Peyer's patch (tissue), 4 donors: ENCODE data around the gene AZU1. TPM values are rescaled to one million over a fixed set of nuclear protein-coding genes. Genes with fewer than 3 reads are reported as not detected.
"Not testable (repeated sequence)": the region's sequence is repeated elsewhere in the genome, so short reads cannot be mapped to it uniquely, and the experiment has no call there.

Experiments used
- DNase-seq, 3 donors: peaks; one replicate each; pipeline ENCODE4 v3.0.0-alpha.2; 2017 to 2019
- H3K27ac ChIP-seq, 4 donors: fragments of 200-600 bp; sonication (generic); one replicate each; pipeline ENCODE4 v1.5.1; 2016 to 2019
- H3K27me3 ChIP-seq, 2 donors: fragments of 200-600 bp; sonication (generic); one replicate each; pipeline ENCODE4 v1.5.1; 2019
- H3K36me3 ChIP-seq, 3 donors: fragments of 200-600 bp; sonication (generic); one replicate each; pipeline ENCODE4 v1.5.1; 2016 to 2019
- H3K4me1 ChIP-seq, 4 donors: fragments of 200-600 bp; sonication (generic); one replicate each; pipeline ENCODE4 v1.5.1; 2016 to 2019
- H3K4me3 ChIP-seq, 4 donors: fragments of 200-600 bp; sonication (generic); 1 replicate in 3 of 4; 2 replicates in 1 of 4; pipeline ENCODE4 v1.5.1; 2016 to 2019; ENCODE audit warnings: mild to moderate bottlenecking in 1 of 4
- H3K9me3 ChIP-seq, 4 donors: fragments of 200-600 bp; sonication (generic); one replicate each; pipeline ENCODE4 v1.5.1; 2016 to 2019; ENCODE audit warnings: mild to moderate bottlenecking in 1 of 4
- POLR2A ChIP-seq, 2 donors: fragments of 450-650 bp; IDR thresholded peaks; one replicate each; pipeline ENCODE4 v1.5.1; 2017; ENCODE audit warnings: antibody characterized with exemption in 2 of 2, mild to moderate bottlenecking in 2 of 2, moderate library complexity in 2 of 2
- total RNA-seq, 4 donors: library from RNA; depleted of rRNA; stranded (reverse); fragments of >200 nt; gene quantifications; one replicate each; pipeline ENCODE4 v1.1.0, GENCODE V29; 2016
- TF ChIP-seq, protein P1 (sequence below), 6 experiments: fragments of 450-650 bp in 4 of 6; fragments of 200-600 bp in 2 of 6; sonication (generic) in 1 of 6; IDR thresholded peaks; one replicate each; pipeline ENCODE4 v1.5.1; 2017 to 2019; ENCODE audit warnings: antibody characterized with exemption in 6 of 6, mild to moderate bottlenecking in 3 of 6, moderate library complexity in 1 of 6

AZU1 gene
- total RNA-seq, 4 donors from 2014 or later, result not detected

GRCh38 chr19:835210-835810 is 7.7 kb downstream of the AZU1 start:
- H3K4me3 ChIP-seq, result no peak overlapping the region
- H3K27ac ChIP-seq, result no peak overlapping the region
- no peaks in the 10 kb centered on the region for H3K9me3 ChIP-seq
- H3K27me3 ChIP-seq, result peaks cover 0 to 9% of the 10 kb centered on the region in 2 donors
- no peaks in the 10 kb centered on the region for H3K36me3 ChIP-seq
- DNase-seq, result peak in 1 of 3 donors; percentile 51
- H3K4me1 ChIP-seq, result no peaks in the 10 kb centered on the region
- no peak for TF ChIP-seq POLR2A (IDR thresholded peaks at IDR 0.05)
- TF ChIP-seq, protein P1, sequence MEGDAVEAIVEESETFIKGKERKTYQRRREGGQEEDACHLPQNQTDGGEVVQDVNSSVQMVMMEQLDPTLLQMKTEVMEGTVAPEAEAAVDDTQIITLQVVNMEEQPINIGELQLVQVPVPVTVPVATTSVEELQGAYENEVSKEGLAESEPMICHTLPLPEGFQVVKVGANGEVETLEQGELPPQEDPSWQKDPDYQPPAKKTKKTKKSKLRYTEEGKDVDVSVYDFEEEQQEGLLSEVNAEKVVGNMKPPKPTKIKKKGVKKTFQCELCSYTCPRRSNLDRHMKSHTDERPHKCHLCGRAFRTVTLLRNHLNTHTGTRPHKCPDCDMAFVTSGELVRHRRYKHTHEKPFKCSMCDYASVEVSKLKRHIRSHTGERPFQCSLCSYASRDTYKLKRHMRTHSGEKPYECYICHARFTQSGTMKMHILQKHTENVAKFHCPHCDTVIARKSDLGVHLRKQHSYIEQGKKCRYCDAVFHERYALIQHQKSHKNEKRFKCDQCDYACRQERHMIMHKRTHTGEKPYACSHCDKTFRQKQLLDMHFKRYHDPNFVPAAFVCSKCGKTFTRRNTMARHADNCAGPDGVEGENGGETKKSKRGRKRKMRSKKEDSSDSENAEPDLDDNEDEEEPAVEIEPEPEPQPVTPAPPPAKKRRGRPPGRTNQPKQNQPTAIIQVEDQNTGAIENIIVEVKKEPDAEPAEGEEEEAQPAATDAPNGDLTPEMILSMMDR (IDR thresholded peaks at IDR 0.05), result no peak

DNA sequence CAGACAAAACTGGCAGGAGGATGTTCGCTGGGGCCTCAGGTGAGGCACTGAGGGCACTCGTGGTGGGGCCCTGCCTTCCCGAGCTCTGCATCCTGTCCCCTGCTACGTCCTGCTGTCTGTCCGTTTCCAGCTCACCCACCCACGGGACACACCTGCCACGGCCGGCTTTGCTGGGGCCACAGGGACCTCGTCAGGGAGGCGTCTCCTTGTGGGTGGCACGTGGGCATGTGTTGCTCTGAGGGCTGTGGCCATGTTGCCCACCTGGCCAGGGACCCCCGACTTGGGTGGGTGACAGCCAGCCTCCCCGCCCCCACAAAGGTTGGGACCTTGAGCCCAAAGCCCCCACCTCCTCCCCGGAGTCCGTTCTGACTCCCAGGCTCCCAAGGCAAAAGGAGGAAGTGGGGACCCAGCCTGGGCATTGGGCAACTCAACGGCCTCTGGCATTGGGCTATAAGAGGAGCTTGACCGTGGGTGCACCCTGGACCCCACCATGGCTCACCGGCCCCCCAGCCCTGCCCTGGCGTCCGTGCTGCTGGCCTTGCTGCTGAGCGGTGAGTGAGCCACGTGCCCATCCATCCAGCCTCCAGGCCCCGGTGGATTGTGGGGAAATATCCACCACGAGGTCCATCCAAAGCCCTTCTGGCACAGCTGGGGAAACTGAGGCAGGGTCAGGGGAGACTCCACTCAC is 13.0 kb downstream of the AZU1 start, which contains the start of gene PRTN3:
Gene PRTN3, plus strand, starts transcription at position 481 of the 688 bp plus-strand sequence. Its CDS starts 10 bp downstream, at position 491.
- Histone ChIP-seq H3K4me3 (no peak within 1 kb of the TSS), H3K36me3 (no peaks in the 10 kb centered on the region), H3K9me3 (no peaks in the 10 kb centered on the region), H3K4me1 (peaks cover 0 to 11% (median 6%) of the 10 kb centered on the region in 4 donors), H3K27ac (no peak within 1 kb of the TSS), H3K27me3 (peaks cover 0 to 14% of the 10 kb centered on the region in 2 donors)
- TF ChIP-seq POLR2A (IDR thresholded peaks at IDR 0.05), result no peak
- TF ChIP-seq, protein P1 (IDR thresholded peaks at IDR 0.05), result no peak
- peak in 1 of 3 donors; percentile 37 for DNase-seq

- not testable (repeated sequence) for H3K9me3 ChIP-seq, H3K4me3 ChIP-seq, H3K36me3 ChIP-seq, DNase-seq, H3K27ac ChIP-seq
- peaks cover 0 to 22% of the 10 kb centered on the region in 2 donors for H3K27me3 ChIP-seq
- peaks cover 0 to 11% (median 6%) of the 10 kb centered on the region in 4 donors for H3K4me1 ChIP-seq
Measured at GRCh38 chr19:842802-843179, 15.2 kb downstream of the AZU1 start.

GRCh38 chr19:843180-843835 is 15.7 kb downstream of the AZU1 start:
- H3K4me3 ChIP-seq, result peak overlapping the region in 2 of 4 donors; percentile 22 to 24
- no peaks in the 10 kb centered on the region for H3K36me3 ChIP-seq
- DNase-seq, result peak in 1 of 3 donors; percentile 50
- H3K27me3 ChIP-seq, result peaks cover 0 to 22% of the 10 kb centered on the region in 2 donors
- no peaks in the 10 kb centered on the region for H3K9me3 ChIP-seq
- H3K4me1 ChIP-seq, result peaks cover 0 to 11% (median 6%) of the 10 kb centered on the region in 4 donors
- TF ChIP-seq, protein P1 (IDR thresholded peaks at IDR 0.05), result no peak
- TF ChIP-seq POLR2A (IDR thresholded peaks at IDR 0.05), result no peak
- no peak overlapping the region for H3K27ac ChIP-seq

DNA sequence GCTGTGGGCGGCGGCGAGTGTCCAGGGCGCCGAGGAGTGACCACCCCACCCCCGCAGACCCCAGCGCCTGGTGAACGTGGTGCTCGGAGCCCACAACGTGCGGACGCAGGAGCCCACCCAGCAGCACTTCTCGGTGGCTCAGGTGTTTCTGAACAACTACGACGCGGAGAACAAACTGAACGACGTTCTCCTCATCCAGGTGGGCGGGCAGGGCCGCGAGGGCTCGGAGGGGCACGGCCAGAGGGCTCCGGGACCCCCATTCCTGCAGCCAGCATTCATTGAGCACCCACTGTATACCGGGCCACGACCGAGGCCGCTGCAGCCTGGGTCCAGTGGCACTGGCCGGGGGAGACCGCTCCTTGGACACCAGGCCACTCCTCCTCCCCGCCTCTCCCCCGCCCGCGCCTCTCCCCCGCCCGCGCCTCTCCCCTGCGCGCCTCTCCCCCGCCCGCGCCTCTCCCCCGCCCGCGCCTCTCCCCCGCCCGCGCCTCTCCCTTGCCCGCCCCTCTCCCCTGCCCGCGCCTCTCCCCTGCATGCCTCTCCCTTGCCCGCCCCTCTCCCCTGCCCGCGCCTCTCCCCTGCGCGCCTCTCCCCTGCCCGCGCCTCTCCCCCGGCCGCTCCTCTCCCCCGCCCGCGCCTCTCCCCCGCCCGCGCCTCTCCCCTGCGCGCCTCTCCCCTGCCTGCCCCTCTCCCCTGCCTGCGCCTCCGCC is 16.4 kb downstream of the AZU1 start:
- TF ChIP-seq POLR2A (IDR thresholded peaks at IDR 0.05), result no peak
- TF ChIP-seq, protein P1 (IDR thresholded peaks at IDR 0.05), result no peak
- Histone ChIP-seq H3K4me1 (peaks cover 0 to 11% (median 6%) of the 10 kb centered on the region in 4 donors), H3K36me3 (no peaks in the 10 kb centered on the region), H3K4me3 (peak overlapping the region in 2 of 4 donors; percentile 22 to 24), H3K9me3 (no peaks in the 10 kb centered on the region), H3K27me3 (peaks cover 0 to 22% of the 10 kb centered on the region in 2 donors), H3K27ac (no peak overlapping the region)
- no peak for DNase-seq
